Measurements from ENCODE around the gene GUCY1B1. TPM values are rescaled to one million over a fixed set of nuclear protein-coding genes. Genes with fewer than 3 reads are reported as not detected.

Gene GUCY1B1
- total and polyA plus RNA-seq, 9 of the 15 experiments (the other 6 are each of a cell fraction or from before 2014, with no cell fraction given), result not detected

- Histone ChIP-seq H3K4me3 (no peak overlapping the region), H3K9me1 (ENCODE audit: control insufficient read depth, insufficient read depth, low read length) (no peaks in the 10 kb centered on the region), H3K79me2 (ENCODE audit: control insufficient read depth, insufficient read depth, low read length) (no peaks in the 10 kb centered on the region), H3K4me1 (replicated peaks in 1 of 2; ENCODE audit: control insufficient read depth in 2 of 2, insufficient read depth in 2 of 2, low read length in 2 of 2) (no peaks in the 10 kb centered on the region), H3K9ac (ENCODE audit: insufficient read depth in 1 of 2, low read depth in 2 of 2, low read length in 2 of 2) (no peak overlapping the region), H3K9me3 (replicated peaks; ENCODE audit: control insufficient read depth, insufficient read depth, low read depth, low read length) (no peaks in the 10 kb centered on the region), H3K36me3 (ENCODE audit: control insufficient read depth, insufficient read depth, low read length) (no peaks in the 10 kb centered on the region), H2AFZ (ENCODE audit: low read depth, low read length) (no peak overlapping the region), H3K4me2 (ENCODE audit: insufficient read depth, low read length) (no peak overlapping the region), H4K20me1 (replicated peaks; ENCODE audit: control insufficient read depth, insufficient read depth, low read length) (no peaks in the 10 kb centered on the region), H3K27me3 (ENCODE audit: control insufficient read depth in 2 of 2, insufficient read depth in 2 of 2, low read length in 2 of 2) (no peaks in the 10 kb centered on the region), H3K27ac (ENCODE audit: extremely low read depth, low read depth, low read length) (no peak overlapping the region)
- 0% methylated on average over 2 of the region's 2 CpGs for WGBS (ENCODE audit: insufficient coverage, low coverage, missing lambda C conversion rate)
- ATAC-seq (no peak), DNase-seq (ENCODE audit: extremely low read depth in 1 of 4, low spot score in 3 of 4) (no peak), FAIRE-seq (no peak)
- ChIA-PET CTCF (ENCODE audit: low intra/inter-chr PET ratio) (no interaction called here), POLR2A (no interaction called here)
- TF ChIP-seq ID3 (CRISPR knock-in tag; IDR thresholded peaks at IDR 0.05), result no peak
- no peak for TF ChIP-seq ID3 (tag; IDR thresholded peaks at IDR 0.05)
- TF ChIP-seq PTTG1 (tag; IDR thresholded peaks at IDR 0.05; ENCODE audit: low read depth), result no peak
- TF ChIP-seq PRPF4 (IDR thresholded peaks at IDR 0.05; ENCODE audit: insufficient read depth, low read depth, low read length, poor library complexity, severe bottlenecking), result no peak
- TF ChIP-seq SIRT6 (IDR thresholded peaks at IDR 0.05; ENCODE audit: low read depth, low read length), result no peak
- no peak for TF ChIP-seq NFIX (CRISPR knock-in tag; IDR thresholded peaks at IDR 0.05; ENCODE audit: low read depth)
- TF ChIP-seq MCM2 (IDR thresholded peaks at IDR 0.05; ENCODE audit: low read depth), result no peak
- TF ChIP-seq SAFB (IDR thresholded peaks at IDR 0.05; ENCODE audit: borderline replicate concordance, low read depth, low read length), result no peak
- no peak for TF ChIP-seq ZBTB43 (CRISPR knock-in tag; IDR thresholded peaks at IDR 0.05)
- TF ChIP-seq NR2F6 (CRISPR knock-in tag; IDR thresholded peaks at IDR 0.05), result no peak
- no peak for TF ChIP-seq ESRRA (IDR thresholded peaks at IDR 0.05; ENCODE audit: borderline replicate concordance, low read depth)
- in situ Hi-C loops (cut with MboI), result no loop called here
- BruUV-seq (replicated peaks), result no TSS peak
- intact Hi-C loops (cut with micrococcal nuclease), result no loop called here
These were observed 10.3 kb downstream of the GUCY1B1 start for GRCh38 chr4:155769090-155769489.
